IPS DF 19.7 (cell line): Measurements from ENCODE around the gene NPDC1.

Experiments used
- DNase-seq: peaks from one replicate; pipeline ENCODE4 v3.0.0-alpha.2; 2013; ENCODE audit warnings: low read depth, low spot score

NPDC1 gene, protein sequence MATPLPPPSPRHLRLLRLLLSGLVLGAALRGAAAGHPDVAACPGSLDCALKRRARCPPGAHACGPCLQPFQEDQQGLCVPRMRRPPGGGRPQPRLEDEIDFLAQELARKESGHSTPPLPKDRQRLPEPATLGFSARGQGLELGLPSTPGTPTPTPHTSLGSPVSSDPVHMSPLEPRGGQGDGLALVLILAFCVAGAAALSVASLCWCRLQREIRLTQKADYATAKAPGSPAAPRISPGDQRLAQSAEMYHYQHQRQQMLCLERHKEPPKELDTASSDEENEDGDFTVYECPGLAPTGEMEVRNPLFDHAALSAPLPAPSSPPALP

DNA sequence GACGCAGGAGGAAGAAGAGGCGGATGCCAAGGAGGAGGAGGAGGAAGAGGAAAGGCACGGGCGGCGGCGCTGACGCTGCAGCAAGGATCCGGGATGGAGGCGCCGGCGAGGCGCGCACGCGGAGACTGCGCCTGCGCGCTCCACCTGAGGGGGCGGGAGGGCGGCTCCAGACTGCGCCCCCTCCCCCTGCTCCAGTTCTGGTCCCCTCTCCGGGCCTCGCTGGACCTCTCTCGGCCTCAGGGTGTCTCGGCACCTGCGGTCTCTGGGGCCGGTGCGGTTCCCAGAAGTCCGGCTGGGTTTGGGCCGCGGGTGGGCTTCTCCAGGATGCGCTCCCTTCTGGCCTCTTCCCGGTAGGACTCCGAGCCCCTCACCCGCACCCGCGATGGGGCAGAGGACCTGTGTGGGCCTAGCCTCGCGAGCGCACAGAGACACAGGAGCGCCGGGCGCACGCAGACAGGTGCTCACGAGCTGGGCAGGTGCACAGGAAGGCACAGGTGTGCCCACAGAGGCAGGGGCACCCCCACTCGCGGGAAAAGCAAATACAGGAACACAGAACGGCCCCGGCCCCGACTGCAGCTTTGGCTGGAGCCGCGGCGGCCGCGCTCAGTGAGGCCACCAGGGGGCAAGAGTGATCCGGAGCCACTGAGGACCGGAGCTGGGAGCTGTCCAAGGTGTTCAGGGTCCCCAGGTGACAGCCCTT lies at the start of gene NPDC1:
Gene NPDC1, minus strand, starts transcription at position 90 of the 700 bp plus-strand sequence. CDS start 188 bp downstream, outside the sequence.
- DNase-seq = no peak

DNA sequence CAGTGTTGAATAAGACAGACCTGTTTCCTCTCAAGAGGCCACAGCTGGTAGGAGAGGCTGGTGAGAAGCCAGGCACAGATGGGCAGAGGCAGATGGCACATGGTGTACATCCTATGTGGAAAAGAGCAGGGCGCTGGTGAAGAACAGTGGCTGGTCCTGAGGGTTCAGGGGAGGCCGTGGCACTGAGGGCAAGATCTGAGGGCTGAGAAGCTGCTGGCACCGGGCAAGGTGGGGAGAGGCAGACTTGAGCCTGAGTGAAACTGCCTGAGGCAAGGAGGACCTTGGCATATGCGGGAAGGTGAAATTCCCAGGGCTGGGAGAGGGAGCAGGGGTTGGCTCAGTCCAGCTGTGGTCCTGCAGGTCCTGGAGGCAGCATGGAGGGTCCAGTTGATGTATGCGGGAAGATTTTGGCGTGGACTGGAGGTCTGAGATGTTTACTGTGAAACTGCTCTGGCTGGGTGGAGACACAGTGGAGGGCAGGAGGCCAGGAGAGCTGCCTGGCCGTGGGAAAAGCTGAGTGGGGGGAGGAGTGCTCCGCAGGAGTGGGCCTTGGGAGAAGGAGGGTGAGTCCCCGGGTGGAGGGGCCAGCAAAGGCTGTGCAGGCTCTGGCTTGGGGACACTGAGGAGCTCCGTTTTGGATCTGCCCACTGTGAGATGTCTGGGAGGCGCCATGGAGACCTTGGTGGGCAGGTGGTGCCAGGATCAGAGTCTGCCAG lies 43.4 kb upstream of the NPDC1 start:
- DNase-seq = no peak

DNA sequence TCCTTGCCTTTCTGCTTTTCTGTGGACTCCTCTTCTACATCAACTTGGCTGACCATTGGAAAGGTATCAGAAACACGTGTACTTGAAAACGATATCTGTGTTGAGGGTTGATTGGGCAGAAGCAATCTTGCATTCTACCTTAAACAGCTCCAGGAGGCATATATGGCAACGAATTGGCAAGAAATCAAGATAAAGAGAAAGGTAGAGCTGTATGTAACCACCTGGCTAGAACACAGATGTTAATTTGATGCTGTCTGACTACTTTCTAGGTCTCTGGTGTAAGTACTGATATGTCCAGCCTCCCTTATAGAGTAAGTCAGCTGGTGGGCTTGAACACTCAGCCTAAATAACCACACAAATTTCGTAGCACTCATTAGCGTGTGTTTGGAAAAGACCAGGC lies 42.1 kb upstream of the NPDC1 start:
- no peak for DNase-seq

DNA sequence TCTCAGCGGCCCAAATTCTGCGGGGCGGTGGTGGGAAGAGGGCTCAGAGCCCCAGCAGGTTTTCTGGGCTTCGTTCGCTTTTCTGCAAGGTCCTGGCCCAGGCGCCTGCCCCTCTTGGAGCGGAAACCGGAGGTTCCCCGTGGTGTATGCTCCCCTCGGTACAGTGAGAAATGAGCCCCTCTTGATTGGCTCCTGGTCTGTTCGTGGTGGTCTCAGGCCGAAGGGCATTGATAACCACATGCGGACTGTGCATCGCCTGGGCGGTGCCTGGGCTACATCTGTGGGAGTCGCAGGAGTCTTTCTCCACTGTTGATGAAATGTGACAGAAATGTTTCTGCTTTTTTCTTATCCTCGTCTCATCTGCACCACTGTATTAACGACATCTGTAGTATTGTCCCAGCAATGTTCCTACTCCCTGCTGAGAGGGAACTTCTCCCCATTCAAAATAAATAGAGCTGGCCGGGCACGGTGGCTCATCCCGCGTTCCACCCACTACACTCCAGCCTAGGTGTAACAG lies 41.5 kb upstream of the NPDC1 start:
- DNase-seq = no peak

DNA sequence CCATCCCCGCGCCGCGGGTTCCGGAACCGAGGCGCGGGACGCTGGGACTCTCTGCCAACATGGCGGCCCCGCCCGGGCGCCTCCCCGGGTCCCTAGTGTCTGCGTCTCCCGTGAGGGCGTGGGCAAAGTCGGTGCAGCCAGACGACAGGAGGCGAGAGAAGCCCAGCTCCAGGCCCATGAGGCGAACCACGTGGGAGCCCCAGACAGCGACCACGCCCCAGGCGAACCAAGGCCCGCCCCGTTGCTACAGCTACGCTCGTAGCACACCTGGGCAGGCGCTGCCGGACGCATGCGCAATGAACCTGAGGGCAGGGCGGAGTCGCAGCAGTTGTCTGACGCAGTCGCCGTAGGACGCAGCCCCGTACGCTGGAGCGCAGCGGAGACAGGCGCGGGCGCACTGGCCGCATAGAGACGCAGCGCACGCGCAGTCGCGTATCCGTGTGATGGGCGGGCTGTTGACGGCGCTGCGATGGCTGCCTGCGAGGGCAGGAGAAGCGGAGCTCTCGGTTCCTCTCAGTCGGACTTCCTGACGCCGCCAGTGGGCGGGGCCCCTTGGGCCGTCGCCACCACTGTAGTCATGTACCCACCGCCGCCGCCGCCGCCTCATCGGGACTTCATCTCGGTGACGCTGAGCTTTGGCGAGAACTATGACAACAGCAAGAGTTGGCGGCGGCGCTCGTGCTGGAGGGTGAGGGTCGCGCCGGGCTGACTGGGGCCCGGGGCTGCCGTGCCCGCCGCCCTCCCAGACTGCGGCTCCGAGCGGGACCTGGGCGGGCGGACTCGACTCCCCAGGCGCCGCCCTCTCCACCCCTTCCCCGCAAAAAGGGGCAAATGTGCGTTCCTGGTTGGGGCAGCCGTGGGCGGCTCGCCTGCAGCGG lies 40.8 kb upstream of the NPDC1 start, which contains the start of gene MAN1B1:
Gene MAN1B1, plus strand, starts transcription at position 455 of the 878 bp plus-strand sequence. Its CDS starts 15 bp downstream, at position 470.
- DNase-seq = peak; percentile 93

DNA sequence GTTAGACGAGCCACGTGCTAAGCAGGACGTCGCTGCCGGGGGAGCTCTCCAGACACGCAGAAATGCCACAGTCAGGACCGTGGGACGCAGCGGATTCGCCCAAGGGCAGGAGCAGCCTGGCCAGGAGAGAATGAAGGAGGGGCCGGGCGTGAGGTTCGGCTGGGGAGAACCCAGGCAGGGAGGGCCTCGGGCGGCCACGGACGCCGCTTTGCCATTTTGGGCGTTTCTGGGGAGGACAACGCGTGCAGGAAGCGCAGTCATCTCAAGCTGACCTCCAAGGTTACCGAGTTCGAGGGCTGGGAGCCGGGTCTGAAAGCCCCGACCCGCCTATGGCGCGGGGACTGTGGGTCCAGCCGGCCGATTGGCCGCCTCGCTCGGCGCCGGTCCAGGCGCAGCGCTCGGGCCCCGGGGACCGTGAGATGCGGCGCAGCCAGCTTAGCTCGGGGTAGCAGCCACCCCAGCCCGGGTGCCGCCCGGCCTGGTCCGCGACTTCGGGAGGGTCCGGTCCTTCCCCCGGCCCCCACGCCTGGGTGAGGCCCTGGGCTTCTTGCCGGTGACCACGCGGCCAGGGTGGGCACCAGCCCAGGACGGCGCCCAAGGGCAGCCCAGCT lies 40.0 kb upstream of the NPDC1 start:
- DNase-seq = no peak

DNA sequence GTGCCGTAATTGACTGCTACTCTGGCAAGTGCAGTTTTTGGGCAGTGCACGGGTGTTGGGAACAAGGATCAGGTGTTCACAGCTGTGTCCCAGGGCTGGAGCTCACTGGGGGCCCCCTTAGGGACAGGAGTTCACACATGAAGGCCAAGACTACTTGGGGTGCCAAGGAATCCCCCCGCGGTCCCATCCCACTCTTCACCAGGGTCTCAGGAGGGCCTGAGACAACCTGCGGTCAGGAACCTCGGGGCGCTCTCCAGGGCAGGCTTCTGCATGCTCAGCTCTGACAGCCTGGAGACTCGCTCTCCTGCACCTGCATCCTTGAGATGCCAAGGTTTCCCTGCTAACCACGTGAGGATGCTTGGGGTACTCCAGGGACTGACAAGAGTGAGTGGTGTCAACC lies 38.5 kb upstream of the NPDC1 start:
- DNase-seq = no peak

DNA sequence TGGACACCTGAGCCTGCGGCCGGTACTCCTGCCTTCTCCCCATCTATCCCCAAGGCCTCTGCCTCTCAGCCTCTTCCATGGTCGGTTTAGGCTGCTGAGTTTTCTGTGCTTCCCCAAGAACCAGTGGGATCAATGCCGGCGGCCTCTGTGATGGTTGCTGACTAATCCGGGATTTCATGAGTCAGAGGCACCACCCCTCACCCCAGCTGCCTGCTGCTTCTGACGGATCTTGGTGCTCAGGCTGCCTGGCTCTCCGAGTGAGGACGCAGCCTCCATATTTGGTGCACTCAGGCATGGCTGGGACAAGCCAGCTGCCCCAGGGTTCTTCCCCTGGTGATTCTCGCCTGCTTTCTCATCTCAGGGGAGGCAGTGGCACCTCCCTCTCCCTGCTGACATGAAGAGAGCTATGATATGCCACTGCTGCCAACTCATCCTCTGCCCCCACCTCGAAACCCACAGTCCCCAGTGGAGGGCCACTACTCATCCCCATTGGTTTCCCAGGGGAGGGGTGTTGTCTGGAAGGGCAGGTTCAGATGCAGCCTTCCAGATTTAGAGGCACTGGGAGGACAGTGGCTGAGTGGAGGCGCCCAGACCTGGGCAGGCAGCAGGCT lies 37.5 kb upstream of the NPDC1 start:
- no peak for DNase-seq

DNA sequence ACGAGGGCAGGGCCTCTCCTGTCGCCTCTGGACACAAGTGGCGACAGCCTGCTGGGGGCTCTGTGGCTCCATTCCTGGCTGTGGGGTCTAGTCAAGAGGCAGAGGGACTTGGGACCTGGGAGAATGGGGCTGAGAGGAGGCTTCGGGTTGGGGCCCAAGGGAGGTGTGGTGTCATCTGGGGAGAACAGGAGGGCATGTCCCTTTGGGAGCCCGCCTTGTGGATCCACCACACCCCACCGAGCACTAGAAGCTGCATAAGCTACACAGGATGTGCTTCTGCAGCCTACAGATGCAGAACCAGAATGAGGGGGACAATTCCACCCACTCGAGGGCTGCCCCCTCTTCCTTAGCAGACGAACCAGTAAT lies 36.9 kb upstream of the NPDC1 start:
- no peak for DNase-seq

DNA sequence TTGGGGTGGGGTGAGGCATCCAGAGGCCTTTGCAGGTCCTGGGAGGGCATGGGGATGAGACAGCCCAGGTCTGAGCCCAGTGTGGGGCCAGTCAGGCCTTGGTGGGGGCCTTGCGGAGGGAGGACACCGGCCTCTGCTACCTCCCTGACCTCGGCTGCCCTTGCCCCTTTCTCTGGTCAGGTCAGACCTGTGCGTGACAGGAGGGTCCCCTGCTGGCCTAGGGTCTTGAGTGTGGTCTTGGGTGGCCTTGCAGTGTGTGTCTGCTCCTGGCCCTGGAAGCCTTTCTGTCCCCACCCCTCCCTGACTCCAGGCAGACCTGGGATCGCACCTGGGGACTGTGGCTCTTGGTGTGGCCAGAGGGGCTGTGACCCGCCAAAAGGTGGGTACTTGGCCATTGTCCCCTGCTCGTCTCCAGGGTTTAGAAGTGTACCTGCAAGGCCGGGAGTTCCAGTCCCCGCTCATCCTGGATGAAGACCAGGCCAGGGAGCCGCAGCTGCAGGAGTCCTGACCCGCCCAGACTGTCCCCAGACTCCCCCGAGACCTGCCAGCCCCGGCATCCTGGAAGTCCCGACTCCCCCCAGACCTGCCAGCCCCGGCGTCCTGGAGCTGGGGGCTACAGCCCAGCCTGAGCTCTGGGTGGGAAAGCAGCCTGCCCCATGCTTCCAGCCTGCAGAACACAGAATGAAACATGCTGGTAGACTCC lies 36.4 kb upstream of the NPDC1 start:
- DNase-seq = no peak

DNA sequence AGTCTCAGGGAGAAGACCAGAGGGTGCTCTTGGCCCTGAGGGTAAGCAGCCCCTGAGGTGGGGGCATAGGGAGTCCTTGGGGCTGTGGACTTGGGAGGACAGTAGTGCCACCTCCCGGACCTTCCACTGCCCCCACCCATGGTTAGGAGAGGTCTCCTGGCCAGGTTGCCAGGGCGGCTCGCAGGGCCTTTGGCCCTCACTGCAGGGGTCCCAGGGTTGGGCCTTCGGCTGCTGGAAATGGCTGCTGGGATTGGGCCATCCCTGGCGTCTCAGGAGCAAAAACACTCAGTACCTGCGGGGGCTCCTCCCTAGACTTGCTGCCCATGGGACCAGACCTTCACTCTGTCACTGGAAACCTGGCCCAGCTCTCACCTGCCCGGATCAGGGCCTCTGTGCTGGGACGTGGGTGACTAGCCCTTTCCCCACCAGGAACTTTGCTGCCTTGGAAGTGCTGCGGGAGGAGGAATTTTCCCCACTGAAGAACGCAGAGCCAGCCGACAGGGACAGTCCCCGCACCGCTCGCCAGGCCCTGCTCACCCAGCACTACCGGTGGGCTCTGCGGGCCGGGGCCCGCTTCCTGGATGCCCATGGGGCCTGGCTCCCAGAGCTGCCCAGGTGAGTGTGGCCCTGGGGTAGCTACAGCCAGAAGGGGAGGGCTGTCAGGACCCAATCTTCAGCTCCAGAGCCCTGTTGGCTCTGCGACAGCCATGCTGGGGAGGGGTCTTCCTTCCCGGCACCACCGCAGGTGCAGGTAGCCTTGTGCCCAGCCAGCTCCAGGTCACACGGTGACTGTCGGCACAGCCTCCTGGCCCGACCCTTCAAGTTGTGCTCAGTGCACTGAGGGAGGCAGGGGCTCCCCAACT lies 34.5 kb upstream of the NPDC1 start:
- DNase-seq = no peak

DNA sequence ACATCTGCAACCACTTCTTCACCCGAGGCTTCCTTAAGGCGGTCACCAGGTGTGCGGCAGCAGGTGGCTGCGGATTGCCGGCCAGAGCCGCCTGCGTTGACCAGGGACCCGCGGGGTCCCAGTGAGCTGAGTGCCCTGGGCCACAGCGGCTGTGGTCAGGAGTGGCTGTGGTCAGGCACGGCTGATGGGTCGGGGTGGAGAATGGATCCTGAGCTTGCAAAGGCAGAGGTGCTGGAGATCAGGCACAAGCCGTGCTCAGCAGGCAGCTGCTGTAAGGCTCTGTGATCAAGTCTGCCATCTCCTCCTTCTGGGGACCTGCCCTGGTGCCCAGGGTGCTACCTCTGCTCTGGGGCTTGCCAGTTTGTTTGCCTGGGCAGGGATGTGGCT lies 33.4 kb upstream of the NPDC1 start:
- no peak for DNase-seq

DNA sequence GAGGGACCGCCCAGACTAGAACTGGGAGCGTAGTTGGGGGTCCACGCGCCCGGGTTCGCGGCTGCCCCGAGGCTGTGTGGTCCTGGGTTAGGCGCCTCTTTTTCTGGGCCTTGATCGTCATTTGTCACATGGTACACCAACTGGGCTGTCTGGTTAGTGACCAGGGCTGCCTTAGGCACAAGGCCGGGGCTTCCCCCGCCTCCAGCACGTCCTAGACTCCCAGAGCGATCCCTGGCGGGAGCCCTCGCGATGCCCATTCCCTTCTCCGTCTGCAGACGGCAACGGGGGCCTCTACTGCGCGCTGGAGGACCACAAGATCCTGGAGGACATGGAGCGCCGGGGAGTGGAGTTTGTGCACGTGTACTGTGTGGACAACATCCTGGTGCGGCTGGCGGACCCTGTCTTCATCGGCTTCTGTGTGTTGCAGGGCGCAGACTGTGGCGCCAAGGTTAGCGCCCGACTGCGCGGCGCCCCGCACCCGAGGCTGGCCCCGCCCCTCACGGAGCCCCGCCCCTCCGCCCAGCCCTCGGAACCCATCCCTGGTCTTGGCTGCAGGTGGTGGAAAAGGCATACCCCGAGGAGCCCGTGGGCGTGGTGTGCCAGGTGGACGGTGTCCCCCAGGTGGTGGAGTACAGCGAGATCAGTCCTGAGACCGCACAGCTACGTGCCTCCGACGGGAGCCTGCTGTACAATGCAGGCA lies 32.9 kb upstream of the NPDC1 start:
- no peak for DNase-seq

DNA sequence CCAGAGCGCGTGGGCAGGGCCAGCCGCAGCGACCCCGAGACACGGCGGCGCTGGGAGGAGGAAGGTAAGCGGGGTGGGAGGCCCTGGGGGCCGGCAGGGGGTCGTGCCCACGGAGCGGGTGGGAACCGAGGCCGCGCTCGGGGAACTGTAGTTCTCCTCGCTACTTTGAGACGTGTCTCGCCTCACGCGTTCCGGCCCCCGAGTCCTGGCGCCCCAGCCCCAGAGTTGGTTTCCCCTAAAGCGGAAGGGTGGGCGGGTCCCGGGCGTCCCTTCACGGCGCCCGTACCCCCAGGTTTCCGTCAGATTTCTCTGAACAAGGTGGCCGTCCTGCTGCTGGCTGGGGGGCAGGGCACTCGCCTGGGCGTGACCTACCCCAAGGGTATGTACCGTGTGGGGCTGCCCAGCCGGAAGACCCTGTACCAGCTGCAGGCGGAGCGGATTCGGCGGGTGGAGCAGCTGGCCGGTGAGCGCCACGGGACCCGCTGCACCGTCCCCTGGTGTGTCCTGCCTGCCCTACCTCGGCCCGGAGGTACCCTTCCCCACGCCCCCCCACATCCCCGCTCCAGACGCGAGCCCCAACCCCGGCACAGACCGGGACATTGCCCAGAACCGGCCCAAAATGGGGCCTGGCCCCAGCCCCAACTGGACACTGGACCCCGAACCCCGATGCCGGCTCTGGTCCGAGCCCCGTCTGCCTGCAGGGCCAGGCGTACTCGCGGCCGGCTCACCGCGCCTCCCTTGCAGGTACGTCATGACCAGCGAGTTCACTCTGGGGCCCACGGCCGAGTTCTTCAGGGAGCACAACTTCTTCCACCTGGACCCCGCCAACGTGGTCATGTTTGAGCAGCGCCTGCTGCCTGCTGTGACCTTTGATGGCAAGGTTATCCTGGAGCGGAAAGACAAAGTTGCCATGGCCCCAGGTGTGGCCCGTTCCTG lies 32.0 kb upstream of the NPDC1 start:
- DNase-seq = no peak

DNA sequence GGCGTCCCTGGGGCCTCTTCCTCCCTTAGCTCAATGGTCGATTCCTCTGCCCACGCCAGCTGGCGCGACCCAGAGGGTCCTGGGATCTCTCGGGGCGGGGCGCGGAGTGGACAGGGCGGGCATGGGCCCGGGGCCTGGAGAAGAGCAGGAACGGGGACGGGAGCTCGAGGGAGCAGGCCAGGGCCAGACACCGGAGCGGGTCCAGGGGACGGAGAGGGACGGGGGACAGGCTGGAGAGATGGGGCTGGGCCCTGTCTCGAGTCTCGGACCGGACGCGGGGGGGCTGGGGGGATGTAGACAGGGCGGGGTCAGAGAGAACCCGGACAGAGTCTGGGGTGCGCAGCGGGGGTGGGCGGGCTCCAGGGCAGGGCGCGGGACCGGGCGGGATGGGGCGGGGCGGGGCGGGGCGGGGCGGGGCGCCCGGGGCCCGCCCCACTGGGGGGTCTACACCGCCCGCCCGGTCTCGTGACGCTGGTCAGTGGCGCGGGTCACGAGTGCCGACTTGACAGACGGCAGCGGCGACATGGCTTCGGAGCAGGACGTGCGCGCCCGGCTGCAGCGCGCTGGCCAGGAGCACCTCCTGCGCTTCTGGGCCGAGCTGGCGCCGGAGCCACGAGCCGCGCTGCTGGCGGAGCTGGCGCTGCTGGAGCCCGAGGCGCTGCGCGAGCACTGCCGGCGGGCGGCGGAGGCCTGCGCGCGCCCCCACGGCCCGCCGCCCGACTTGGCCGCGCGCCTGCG lies 31.2 kb upstream of the NPDC1 start, which contains the start of gene UAP1L1:
Gene UAP1L1, plus strand, starts transcription at position 508 of the 738 bp plus-strand sequence. Its CDS starts 16 bp downstream, at position 524.
- no peak for DNase-seq

DNA sequence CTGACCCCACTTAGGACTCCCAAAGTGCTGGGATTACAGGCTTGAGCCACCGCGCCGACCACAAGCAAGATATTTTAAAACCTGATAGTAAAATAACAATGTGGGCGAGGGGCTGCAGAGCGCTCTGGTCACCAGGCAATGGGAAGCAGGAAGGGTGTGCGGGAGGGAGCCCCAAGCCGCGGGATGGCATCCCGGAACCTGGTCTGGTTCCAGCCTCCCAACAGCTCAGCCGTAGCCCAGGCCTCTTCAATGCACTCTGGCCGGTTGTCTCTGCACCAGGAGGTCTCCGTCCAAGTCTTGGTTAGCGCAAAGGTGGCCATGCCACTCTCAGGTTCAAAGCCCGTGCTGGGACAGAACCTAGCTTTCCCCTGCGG lies 30.6 kb upstream of the NPDC1 start:
- no peak for DNase-seq
